Activated CD4-positive, alpha-beta memory T cell treated with anti-CD3 and anti-CD28 coated beads, Interleukin-2, amount 10 ng/mL, durations not matched to agents 7 days and 5 days (primary cell): Measurements from ENCODE around the gene EFEMP2. TPM values are rescaled to one million over a fixed set of nuclear protein-coding genes. Genes with fewer than 3 reads are reported as not detected.

ENCODE experiments used
- CTCF ChIA-PET: fragments of 350-600 bp; sonication (Branson Sonifier 250); formaldehyde crosslinking; loops from one replicate; lab custom pipeline; 2021; ENCODE audit warnings: antibody characterized with exemption, inconsistent platforms; lab: Charles Lee
- POLR2A ChIA-PET: fragments of 350-600 bp; sonication (Branson Sonifier 250); formaldehyde crosslinking; loops from one replicate; lab custom pipeline; 2021; ENCODE audit warnings: antibody characterized with exemption; lab: Charles Lee
- DNase-seq: peaks from one replicate; pipeline ENCODE4 v3.0.0-alpha.2; 2020
- H3K27ac Mint-ChIP-seq: one replicate; pipeline ENCODE4 v1.8.0; 2021; ENCODE audit warnings: mild to moderate bottlenecking, mixed read lengths
- H3K27me3 Mint-ChIP-seq: one replicate; pipeline ENCODE4 v1.8.0; 2021; ENCODE audit warnings: mixed read lengths
- H3K36me3 Mint-ChIP-seq: one replicate; pipeline ENCODE4 v1.8.0; 2021; ENCODE audit warnings: low read depth, mixed read lengths
- H3K4me1 Mint-ChIP-seq: one replicate; pipeline ENCODE4 v1.8.0; 2021; ENCODE audit warnings: mixed read lengths
- H3K4me3 Mint-ChIP-seq: one replicate; pipeline ENCODE4 v1.8.0; 2021; ENCODE audit warnings: mild to moderate bottlenecking, mixed read lengths
- H3K9me3 Mint-ChIP-seq: one replicate; pipeline ENCODE4 v1.8.0; 2021; ENCODE audit warnings: mixed read lengths
- total RNA-seq, 2 experiments: library from RNA; stranded (reverse); gene quantifications; one replicate each; pipeline ENCODE4 v1.2.3, GENCODE V29; 2021

Gene EFEMP2
- 10 to 100 TPM; 13.8 to 14.7 TPM for total RNA-seq

- no peak for DNase-seq
- Mint-ChIP-seq H3K4me1 (peaks cover 38% of the 10 kb centered on the region), H3K36me3 (peaks cover 6% of the 10 kb centered on the region), H3K27me3 (peaks cover 10% of the 10 kb centered on the region), H3K27ac (peak within 1 kb of the TSS; percentile 68), H3K4me3 (peak within 1 kb of the TSS; percentile 85), H3K9me3 (no peaks in the 10 kb centered on the region)
- ChIA-PET CTCF (interaction anchor here (1.2 to 4.7 kb wide), 4 partner anchors 12 to 21 kb away, joined by 3 to 82 read pairs (median 36); partner anchors contain the start of genes CCDC85B, FIBP and MUS81), POLR2A (interaction anchor here (1.2 to 4.9 kb wide), 11 partner anchors 9 to 89 kb away, joined by 3 to 135 read pairs (median 8); partner anchors contain the start of genes CCDC85B, CFL1, FIBP and MUS81)
Observed at GRCh38 chr11:65872586-65873317, at the start of gene EFEMP2. Gene EFEMP2 (minus strand): TSS chr11:65872800. CDS start chr11:65872354, 446 bp downstream.

GRCh38 chr11:65921876-65922275, 49.3 kb upstream of the EFEMP2 start:
- H3K36me3 Mint-ChIP-seq = peaks cover 28% of the 10 kb centered on the region
- H3K27ac Mint-ChIP-seq = no peak overlapping the region
- POLR2A ChIA-PET = interaction anchor here (1.4 to 2.9 kb wide), 3 partner anchors 28 to 39 kb away, joined by 5 to 16 read pairs (median 6); partner anchors contain the start of gene CCDC85B
- CTCF ChIA-PET = interaction anchor here (0.8 to 3.5 kb wide), 3 partner anchors 9 to 32 kb away, joined by 3 to 18 read pairs (median 3); partner anchors contain the start of genes CCDC85B and FIBP
- peaks cover 32% of the 10 kb centered on the region for H3K4me1 Mint-ChIP-seq
- no peaks in the 10 kb centered on the region for H3K9me3 Mint-ChIP-seq
- DNase-seq = no peak
- H3K27me3 Mint-ChIP-seq = no peaks in the 10 kb centered on the region
- H3K4me3 Mint-ChIP-seq = peak overlapping the region; percentile 32

- POLR2A ChIA-PET = interaction anchor here (1.8 to 2.9 kb wide), 4 partner anchors 27 to 40 kb away, joined by 6 to 16 read pairs (median 7); partner anchors contain the start of genes CCDC85B and SART1
- CTCF ChIA-PET = interaction anchor here (1.1 to 3.5 kb wide), 2 partner anchors 29 to 31 kb away, joined by 3 to 18 read pairs; partner anchors contain the start of genes CCDC85B and FIBP
- peak overlapping the region; percentile 21 for H3K27ac Mint-ChIP-seq
Observed at GRCh38 chr11:65921033-65921555, 48.5 kb upstream of the EFEMP2 start.

GRCh38 chr11:65920372-65920802, 47.8 kb upstream of the EFEMP2 start:
- Mint-ChIP-seq H3K36me3 (peaks cover 30% of the 10 kb centered on the region), H3K9me3 (no peaks in the 10 kb centered on the region), H3K4me3 (peak overlapping the region; percentile 93), H3K4me1 (peaks cover 35% of the 10 kb centered on the region), H3K27me3 (no peaks in the 10 kb centered on the region), H3K27ac (peak overlapping the region; percentile 87)
- DNase-seq = no peak
- POLR2A ChIA-PET = interaction anchor here (1.4 to 3.6 kb wide), 8 partner anchors 7 to 62 kb away, joined by 5 to 41 read pairs (median 12); partner anchors contain the start of genes CCDC85B, CFL1, FIBP and FOSL1
- CTCF ChIA-PET = interaction anchor here (1.4 to 2.8 kb wide), 2 partner anchors 12 to 36 kb away, joined by 3 to 9 read pairs; no protein-coding TSS in a partner anchor

More at GRCh38 chr11:65921033-65921555, 48.5 kb upstream of the EFEMP2 start:
- Mint-ChIP-seq H3K9me3 (no peaks in the 10 kb centered on the region), H3K36me3 (peaks cover 30% of the 10 kb centered on the region), H3K27me3 (no peaks in the 10 kb centered on the region), H3K4me1 (peaks cover 36% of the 10 kb centered on the region), H3K4me3 (peak overlapping the region; percentile 93)
- no peak for DNase-seq

- Mint-ChIP-seq H3K4me1 (peaks cover 39% of the 10 kb centered on the region), H3K36me3 (peaks cover 30% of the 10 kb centered on the region)
Observed at GRCh38 chr11:65919573-65920371, 47.2 kb upstream of the EFEMP2 start.

GRCh38 chr11:65919141-65919572, 46.6 kb upstream of the EFEMP2 start, which contains the start of gene DRAP1:
Gene DRAP1 (plus strand): TSS chr11:65919426. CDS start chr11:65919502, 76 bp downstream.
- CTCF ChIA-PET = interaction anchor here (1.4 to 2.8 kb wide), 5 partner anchors 13 to 60 kb away, joined by 3 to 11 read pairs (median 7); partner anchors contain the start of genes CCDC85B, FIBP and MUS81
- Mint-ChIP-seq H3K27me3 (no peaks in the 10 kb centered on the region), H3K9me3 (no peaks in the 10 kb centered on the region), H3K27ac (peak within 1 kb of the TSS; percentile 87), H3K36me3 (peaks cover 30% of the 10 kb centered on the region), H3K4me3 (peak within 1 kb of the TSS; percentile 93), H3K4me1 (peaks cover 42% of the 10 kb centered on the region)
- POLR2A ChIA-PET = interaction anchor here (1.0 to 3.6 kb wide), 19 partner anchors 9 to 61 kb away, joined by 3 to 50 read pairs (median 8); partner anchors contain the start of genes CCDC85B, CFL1, FIBP and FOSL1
- peak; percentile 99 for DNase-seq

More at GRCh38 chr11:65919573-65920371, 47.2 kb upstream of the EFEMP2 start:
- peak; percentile 66 for DNase-seq
- peak overlapping the region; percentile 87 for H3K27ac Mint-ChIP-seq
- ChIA-PET POLR2A (interaction anchor here (1.4 to 3.6 kb wide), 8 partner anchors 8 to 61 kb away, joined by 5 to 41 read pairs (median 12); partner anchors contain the start of genes CCDC85B, CFL1, FIBP and FOSL1), CTCF (interaction anchor here (1.4 to 2.8 kb wide), 2 partner anchors 13 to 35 kb away, joined by 3 to 9 read pairs; no protein-coding TSS in a partner anchor)
- H3K27me3 Mint-ChIP-seq = no peaks in the 10 kb centered on the region
- H3K9me3 Mint-ChIP-seq = no peaks in the 10 kb centered on the region
- H3K4me3 Mint-ChIP-seq = peak overlapping the region; percentile 93

GRCh38 chr11:65918211-65919140, 45.9 kb upstream of the EFEMP2 start, which contains the start of gene C11orf68:
Gene C11orf68 (minus strand): TSS chr11:65919062. CDS start chr11:65919031, 31 bp downstream.
- H3K27me3 Mint-ChIP-seq = no peaks in the 10 kb centered on the region
- ChIA-PET POLR2A (interaction anchor here (0.8 to 3.6 kb wide), 17 partner anchors 9 to 84 kb away, joined by 3 to 50 read pairs (median 8); partner anchors contain the start of genes BANF1, CCDC85B, CFL1 and FIBP), CTCF (interaction anchor here (1.2 to 2.8 kb wide), 6 partner anchors 17 to 68 kb away, joined by 3 to 11 read pairs (median 6); partner anchors contain the start of genes CCDC85B, FIBP and MUS81)
- H3K4me1 Mint-ChIP-seq = peaks cover 42% of the 10 kb centered on the region
- peak within 1 kb of the TSS; percentile 87 for H3K27ac Mint-ChIP-seq
- no peaks in the 10 kb centered on the region for H3K9me3 Mint-ChIP-seq
- no peak for DNase-seq
- peaks cover 30% of the 10 kb centered on the region for H3K36me3 Mint-ChIP-seq
- peak within 1 kb of the TSS; percentile 93 for H3K4me3 Mint-ChIP-seq

GRCh38 chr11:65917434-65918210, 45.0 kb upstream of the EFEMP2 start:
- no peak for DNase-seq
- Mint-ChIP-seq H3K36me3 (peaks cover 26% of the 10 kb centered on the region), H3K9me3 (no peaks in the 10 kb centered on the region), H3K4me1 (peaks cover 39% of the 10 kb centered on the region), H3K4me3 (peak overlapping the region; percentile 93), H3K27me3 (no peaks in the 10 kb centered on the region), H3K27ac (no peak overlapping the region)
- ChIA-PET POLR2A (interaction anchor here (0.8 to 3.6 kb wide), 15 partner anchors 9 to 85 kb away, joined by 3 to 50 read pairs (median 10); partner anchors contain the start of genes BANF1, CCDC85B, CFL1 and FIBP), CTCF (interaction anchor here (0.7 to 2.8 kb wide), 7 partner anchors 16 to 69 kb away, joined by 3 to 11 read pairs (median 6); partner anchors contain the start of genes CCDC85B, FIBP and MUS81)

GRCh38 chr11:65917077-65917433, 44.5 kb upstream of the EFEMP2 start:
- no peaks in the 10 kb centered on the region for H3K9me3 Mint-ChIP-seq
- peaks cover 21% of the 10 kb centered on the region for H3K36me3 Mint-ChIP-seq
- no peak for DNase-seq
- H3K4me3 Mint-ChIP-seq = peak overlapping the region; percentile 68
- no peaks in the 10 kb centered on the region for H3K27me3 Mint-ChIP-seq
- H3K27ac Mint-ChIP-seq = no peak overlapping the region
- CTCF ChIA-PET = interaction anchor here (0.7 to 2.7 kb wide), 3 partner anchors 29 to 69 kb away, joined by 3 to 7 read pairs (median 4); partner anchors contain the start of genes FIBP and MUS81
- H3K4me1 Mint-ChIP-seq = peaks cover 35% of the 10 kb centered on the region
- POLR2A ChIA-PET = interaction anchor here (0.8 to 3.6 kb wide), 5 partner anchors 11 to 86 kb away, joined by 3 to 50 read pairs (median 17); partner anchors contain the start of genes BANF1, CCDC85B, FIBP and FOSL1
